T-helper 22 cell (primary cell): ENCODE results near the gene AKAP9.
"Not testable (repeated sequence)": the region's sequence is repeated elsewhere in the genome, so short reads cannot be mapped to it uniquely, and the experiment has no call there.

Experiments used
- DNase-seq: peaks from one replicate; pipeline ENCODE4 v3.0.0-alpha.2; 2020; ENCODE audit warnings: low read depth

AKAP9 gene

DNA sequence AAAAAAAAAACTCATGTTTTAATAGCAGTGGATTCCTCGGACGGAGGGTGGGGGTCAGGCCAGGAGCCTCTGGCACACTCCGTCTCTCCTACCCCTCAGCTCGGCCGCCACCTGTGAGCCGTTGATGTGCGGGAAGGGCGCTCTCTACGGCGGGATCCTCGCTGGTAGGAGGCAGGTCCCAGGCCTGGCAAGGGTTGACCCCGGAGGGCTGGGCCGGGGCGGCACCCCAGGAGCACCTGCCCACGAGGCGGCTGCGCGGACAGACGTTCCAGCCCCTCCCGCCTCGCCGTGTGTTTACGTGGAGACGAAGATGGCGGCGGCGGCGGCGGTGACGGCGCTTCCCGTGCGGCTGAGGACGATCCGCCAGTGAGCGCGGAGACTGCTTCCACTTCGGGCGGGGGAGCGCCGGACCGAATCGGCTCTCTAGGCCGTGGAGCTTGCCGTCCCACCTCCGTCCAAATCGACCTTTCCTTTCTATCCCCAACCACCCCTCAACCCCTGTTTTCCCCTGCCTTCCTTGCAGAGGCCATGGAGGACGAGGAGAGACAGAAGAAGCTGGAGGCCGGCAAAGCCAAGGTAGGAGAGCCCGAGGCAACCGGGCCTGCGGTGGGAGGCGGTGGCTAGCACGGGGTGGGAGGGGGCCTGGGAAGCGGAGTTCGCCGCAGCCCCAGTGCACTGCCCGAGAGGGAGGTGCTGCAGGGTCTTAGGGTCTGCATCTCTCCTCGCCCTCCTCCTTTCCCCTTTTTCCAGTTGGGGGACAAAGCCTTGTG, at the start of gene AKAP9:
TSS of gene AKAP9 (plus strand) at position 291 of the 770 bp plus-strand sequence. CDS start at position 529, 238 bp downstream.
- DNase-seq, result peak; percentile 81

DNA sequence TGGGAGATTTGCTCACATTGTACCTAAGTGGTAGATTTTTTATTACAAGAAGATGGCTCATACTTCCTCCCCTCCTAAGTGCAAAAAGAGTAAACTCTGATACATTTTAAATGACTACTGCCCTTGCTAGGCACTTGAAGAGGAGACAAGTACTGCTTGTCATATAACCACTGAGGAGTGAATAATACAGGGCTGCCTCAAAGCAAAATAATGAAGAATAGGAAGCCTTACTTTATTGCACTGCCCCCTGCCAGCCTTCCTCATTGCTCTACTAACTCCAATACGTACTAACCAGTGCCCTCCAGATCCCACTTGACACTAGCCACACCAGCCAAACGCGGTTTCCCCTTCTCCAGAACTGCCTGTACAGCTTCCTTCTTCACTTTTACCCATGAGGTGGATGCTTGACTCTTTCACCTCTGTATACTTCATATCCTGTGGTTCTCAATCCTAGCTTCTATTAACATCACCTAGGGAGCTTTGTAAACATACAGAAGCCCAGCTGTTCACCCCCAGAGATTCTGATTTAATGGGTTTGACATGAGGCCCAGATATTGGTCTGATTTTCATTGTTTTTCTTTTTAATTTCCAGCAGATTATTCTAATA, 48.5 kb upstream of the AKAP9 start:
- no peak for DNase-seq

DNA sequence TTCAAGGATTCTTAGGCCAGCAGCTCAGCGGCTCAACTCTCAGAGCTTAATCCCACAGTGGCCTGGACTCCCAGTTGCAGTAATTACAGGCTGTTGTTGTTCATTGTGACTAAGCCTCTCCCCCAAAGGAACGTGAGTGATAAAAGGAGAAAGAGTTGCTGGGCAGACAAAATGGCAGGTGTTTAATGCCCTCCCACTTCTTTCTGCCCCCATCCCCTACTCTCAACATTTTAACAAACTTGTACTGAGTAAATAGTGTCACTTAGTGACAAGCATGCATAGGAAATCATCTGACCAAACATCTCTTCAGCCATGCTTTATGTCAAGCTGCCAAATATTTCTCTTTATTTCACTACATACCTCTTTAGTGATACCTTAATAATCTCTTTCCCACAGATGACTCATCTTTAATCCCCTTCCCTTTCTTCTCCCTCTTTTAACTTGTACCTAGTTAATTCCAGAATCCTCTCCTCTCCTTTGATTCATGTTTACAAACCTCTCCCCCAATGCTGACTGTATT, 47.8 kb upstream of the AKAP9 start:
- no peak for DNase-seq

DNA sequence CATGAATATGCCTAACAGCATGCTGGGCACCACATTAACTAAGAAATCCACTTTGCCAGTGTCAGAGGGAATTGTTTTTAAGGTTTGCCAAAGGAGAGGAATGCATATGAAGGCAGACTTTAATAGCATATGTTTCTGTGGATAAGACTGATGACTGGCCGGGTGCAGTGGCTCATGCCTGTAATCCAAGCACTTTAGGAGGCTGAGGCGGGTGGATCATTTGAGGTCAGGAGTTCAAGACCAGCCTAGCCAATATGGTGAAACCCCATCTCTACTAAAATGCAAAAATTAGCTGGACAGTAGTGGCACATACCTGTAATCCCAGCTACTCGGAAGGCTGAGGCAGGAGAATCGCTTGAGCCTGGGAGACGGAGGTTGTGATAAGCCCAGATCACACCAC, 47.0 kb upstream of the AKAP9 start:
- DNase-seq, result not testable (repeated sequence)

DNA sequence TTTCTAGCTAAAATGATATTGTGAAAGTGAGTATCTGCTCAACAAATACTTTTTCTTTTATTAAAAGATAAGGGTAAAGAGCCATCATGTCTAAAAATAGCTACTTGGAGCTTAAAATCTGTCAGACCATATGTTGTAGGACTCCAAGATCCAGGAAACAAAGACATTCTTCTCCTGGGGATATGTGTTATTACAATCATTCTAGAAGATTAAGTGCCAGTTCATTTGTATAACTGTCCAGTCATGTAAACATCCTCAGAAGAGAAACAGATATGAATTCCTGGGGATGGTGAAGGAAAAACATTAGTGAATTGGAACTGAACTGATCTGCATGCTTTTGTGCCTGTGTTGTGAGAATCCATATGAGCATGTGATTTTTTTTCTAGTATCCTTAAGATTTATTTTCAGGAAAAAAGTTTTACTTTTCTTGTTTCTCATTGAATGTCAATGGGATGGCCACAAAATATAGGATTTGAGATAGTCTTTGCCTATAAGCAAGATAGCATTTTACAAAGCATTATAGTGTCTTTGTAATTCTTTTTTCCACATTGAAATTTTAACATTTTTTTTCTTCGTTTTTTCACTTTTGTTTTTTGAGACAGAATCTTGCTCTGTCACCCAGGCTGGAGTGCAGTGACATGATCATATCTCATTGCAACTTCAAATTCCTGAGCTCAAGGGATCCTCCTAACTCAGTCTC, 45.7 kb upstream of the AKAP9 start:
- no peak for DNase-seq

DNA sequence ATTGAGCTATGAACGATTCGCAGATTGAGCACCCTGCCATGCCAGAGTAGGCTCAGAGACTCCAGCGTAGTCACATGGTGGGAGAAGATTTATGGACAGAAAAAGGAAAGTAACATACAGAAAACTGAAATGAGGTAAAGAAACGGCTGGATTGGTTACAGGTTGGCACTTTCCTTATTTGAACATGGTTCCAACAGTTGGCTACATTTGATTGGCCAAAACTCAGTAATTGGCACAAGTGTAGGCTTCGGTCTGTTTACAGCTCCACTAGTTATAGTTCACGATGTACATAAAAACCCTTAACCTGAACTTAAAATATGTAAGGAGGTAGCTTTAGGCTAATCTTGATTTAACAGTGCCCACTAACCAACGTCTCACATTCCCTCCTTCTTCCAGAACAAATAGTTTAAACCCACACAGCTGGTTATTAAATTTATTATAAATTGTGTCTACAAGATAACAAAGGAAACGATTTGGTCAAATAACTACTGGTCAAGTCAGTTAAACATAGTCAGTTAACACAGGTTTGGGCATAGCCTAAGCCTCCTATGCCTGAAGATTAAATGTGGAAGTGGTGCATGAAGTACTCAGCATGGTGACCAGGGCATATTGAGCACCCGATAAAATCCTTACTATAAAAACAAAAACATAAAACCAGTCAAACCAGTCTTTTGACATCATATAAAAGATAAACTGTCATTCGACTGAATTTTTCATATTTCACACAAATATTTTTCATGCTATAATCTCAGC, 42.2 kb upstream of the AKAP9 start:
- no peak for DNase-seq

DNA sequence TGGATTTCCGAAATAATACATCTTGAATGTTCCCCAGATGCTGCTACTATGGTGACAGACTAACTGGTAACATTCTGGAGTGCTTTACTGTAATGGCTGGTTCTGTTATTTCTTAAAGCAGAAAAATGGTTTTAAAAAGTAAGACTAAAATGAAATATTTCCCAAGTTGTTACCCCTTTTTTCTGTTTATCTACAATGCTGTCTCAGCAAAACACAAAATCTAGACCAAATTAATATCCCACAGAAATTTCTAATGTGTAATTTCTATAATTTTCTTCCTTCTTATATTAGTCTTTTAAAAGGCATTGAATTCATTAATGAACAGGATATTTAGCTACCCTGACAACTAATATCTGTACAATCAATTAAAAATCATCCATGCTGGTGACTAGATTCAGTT, 41.1 kb upstream of the AKAP9 start:
- DNase-seq, result no peak

DNA sequence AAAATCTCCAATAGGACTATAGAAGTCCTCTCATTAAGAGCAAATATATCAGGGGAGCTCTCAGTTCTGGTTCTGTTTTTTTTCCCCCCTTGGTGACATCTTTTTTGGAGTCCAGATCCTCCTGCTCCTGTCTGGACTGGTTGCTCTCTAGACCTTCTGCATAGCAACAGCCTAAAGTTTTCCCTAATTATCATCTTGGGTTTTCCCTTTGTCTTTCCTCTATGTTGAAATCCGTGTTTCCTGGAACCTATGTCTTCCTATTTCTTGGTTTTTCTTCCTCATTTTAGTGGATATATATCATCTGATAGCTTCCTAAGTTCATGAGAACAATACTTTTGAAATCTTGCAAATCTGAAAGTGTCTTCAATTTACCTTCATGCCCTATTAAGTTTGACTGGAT, 30.5 kb upstream of the AKAP9 start:
- no peak for DNase-seq

DNA sequence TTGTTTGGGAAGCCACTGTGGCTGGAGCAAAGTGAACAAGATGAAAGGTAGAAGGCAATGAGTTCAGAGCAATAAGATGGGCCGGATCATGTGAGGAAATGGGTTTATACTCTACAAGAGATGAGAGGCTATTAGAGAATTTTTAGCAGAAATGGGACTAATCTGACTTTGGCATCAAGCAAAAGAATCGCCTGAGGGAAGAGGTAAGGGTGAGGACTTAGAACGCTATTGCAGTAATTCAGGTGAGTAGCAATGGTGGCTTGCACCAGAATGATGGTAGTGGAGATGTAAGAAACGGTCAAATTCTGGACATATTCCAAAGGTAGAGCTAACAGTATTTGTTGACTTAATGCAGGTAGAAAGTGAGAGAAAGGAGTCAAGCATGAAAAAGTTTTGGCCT, 29.5 kb upstream of the AKAP9 start:
- no peak for DNase-seq

DNA sequence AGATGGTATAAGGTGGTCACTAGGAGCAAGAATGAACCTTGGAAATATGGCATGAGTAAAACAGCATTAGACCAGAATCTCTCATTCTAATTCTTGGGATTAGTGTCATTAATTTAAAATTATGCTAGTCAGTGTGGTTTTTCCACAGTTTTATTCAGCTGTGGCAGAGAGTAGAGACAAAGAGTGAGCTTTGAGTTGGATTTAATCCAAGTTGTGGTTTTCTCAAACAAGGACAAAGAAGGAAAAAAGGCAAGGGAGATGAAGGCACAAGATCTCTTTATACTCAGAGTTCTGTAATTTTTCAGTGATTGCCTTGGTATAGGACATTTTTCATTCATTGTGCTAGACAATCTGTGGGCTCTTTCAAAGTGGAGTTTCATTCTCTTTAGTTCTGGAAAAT, 28.2 kb upstream of the AKAP9 start:
- DNase-seq, result no peak

DNA sequence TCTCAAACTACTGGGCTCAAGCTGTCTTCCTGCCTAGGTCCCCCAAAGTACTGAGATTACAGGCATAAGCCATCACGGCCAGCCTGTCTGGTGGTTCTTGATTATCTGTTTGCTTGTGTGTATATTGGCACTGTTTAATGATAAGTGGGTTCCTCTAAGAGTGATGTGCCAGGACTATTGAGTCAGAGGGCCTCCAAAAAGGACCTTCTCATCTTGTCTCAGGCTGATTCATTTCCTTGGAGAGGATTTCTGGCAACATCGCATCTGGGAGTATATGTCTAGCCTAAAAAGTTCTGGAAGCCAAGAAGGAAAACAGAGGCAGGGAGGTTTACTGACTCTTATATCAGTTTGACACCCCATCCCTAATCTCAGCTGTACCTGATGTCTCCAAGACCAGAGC, 27.1 kb upstream of the AKAP9 start:
- DNase-seq, result no peak

DNA sequence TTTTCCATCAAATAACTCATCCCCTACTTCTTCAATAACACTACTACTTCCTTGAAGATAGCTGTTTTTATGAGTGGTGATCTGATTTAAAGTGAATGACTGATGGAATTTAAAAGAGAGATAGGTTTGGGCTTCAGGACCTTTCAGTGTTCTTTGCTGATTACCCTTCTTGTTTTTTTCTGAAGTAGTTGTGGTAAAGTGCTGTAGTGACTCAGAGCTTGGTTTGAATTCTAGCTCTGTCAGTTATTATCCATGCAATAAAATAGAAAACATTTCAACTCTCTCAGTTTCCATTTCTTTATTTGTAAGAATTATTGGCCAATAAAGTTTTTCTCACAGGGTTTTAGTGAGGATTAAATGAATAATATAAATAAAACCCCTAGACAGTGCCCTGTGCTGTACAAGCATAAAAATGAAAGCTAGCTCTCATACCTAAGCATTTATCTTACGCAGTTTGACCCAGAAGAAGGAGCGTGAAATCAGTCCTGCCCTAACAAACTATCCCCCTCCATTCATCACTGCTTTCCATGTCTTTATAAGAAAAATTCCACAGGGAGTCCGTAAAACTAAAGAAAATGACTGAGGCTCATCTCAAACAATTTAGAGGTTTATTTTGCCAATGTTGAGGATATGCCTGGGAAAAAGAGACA, 25.1 kb upstream of the AKAP9 start:
- DNase-seq, result no peak

DNA sequence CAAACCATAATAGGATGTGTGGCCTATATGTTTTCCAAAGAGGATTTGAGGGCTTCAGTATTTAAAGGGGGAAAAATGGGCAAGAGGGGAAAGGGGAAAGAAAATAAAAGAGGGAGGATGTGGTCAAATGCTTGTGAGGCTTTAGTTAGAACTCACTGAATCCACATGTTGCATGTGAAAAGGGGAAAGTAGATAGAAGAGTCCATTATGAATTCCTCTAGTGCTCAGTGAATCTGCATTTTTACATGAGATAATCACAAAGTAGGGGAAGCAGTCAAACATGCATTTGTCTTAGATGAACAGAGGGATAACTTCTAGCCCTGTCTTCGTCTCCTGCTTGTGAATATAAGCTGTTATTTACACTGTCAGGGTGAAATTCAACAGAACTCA, 24.6 kb upstream of the AKAP9 start:
- DNase-seq, result no peak

DNA sequence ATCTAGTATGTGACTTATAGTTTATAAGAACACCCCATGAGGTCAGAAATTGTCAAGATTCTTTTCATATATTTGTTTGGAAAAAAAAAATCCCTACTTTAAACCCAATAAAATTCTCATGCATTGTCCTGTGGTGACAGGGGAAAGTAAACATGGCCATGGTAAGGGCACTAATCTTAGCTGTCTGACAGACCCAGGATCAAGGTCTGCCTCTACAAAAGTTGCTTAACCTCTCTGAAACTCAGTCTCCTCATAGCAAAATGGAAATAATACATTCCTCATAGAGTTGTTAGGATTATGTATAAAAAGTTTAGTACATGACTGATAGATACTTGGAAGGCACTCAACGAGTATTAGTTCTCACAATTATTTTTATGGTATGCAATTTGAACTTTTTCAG, 22.3 kb upstream of the AKAP9 start:
- no peak for DNase-seq

DNA sequence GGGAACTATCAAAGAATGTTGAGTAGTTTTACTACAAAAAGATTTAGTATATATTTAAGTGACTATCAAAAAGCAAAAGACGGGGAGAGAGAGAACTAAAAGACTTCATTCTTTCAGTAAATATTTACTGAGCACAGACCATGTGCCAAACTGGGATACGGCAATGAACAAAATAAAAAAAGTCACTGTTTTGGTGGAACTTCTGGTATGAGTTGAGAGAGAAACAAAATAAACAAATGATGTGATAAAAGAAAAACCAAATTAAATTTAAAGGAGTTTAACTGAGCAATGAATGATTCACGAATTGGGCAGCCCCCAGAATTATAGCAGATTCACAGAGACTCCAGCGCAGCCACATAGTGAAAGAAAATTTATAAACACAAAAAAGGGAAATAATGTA, 17.8 kb upstream of the AKAP9 start:
- no peak for DNase-seq

DNA sequence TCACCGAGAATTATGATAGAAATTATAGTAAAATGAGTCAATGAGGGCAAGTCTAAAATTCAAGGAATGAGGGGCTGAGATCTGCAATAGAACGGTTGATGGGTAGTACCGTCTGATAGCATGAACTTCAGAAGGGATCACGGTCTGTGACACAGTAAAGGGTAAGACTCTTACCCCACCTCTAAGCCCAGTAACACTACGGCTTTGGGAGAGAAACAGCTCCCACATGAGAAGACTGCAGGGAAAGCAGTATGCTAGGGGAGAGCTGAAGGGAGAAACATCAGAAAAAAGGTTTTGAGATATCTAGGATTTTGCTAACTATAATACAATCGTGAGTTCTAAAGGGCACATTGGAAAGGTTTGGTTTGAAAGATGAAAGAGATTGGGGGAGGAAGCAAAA, 12.8 kb upstream of the AKAP9 start:
- no peak for DNase-seq

DNA sequence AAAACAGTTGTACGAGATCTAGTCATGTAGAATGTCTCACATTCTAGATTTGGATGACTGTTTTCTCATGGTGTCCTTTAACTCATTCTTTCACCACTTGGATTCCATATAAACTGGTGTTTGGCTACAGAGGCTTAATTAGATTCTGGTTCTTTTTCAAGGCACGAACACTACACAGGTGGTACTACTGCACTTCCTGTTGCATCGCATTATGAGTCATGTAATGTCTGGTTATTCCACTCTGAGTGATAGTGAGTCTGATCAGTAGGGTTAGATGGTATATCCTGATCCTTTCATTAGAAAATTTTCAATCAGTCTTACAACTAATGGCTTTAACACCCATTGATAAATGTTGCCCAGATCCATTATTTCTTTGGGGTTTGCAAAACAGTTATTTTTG, 11.2 kb upstream of the AKAP9 start:
- no peak for DNase-seq

DNA sequence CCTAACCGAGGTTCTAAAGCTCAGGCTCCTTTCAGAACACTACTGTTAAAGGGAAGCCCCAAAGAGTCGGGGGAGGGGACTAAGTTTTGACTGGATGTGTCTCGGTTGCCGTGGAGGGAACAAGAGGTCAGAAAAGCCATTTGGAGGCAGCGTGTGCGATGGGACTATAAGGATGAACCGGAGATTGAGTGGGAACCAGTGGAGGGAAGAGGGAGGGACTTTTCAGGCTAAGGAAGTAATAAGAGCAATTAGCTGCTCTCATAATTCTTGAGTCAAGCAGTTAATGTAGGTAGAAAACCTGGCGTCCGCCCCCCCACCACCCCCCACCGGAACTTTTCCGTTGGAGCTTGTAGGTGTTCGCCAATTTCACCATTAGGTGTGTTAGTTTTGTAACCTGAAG, 491 bp upstream of the AKAP9 start:
- no peak for DNase-seq

DNA sequence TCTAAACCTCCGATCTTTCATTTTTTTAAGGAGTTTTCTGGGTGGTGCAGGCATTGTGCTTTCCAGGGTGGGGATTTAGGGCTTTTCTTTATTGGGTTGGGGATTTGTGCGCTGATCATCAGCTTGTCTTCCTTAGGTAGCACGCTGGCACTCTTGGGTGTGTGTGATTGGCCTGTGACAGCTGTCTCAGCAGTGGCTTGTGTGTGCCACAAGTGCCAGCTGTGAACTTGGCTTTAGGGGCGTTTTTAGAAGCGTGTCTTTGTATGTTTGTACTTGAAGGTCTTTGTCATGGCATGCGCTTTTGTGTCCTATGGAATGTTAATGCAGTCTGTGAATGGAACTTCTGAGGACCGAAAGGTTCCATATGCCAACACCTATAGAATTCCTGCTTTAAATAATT, 788 bp downstream of the AKAP9 start:
- no peak for DNase-seq

DNA sequence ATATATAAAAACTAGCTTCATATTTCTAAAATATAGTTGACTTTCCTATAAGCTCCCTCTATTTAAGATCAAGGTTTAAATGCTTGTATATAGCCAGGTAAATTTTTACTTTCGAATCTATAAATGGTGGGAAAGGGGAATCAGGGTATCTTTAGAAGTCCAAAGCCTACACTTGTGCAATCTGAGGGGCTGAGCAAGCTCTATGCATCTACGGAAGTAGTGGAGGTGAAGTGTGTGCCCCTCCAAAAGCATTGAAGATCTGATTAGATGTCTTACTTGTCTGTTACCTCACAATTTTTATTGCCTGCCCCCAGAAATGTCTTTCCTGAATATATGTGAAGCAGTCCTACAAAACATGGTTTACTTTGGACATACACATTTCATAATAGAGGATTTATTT, 1.6 kb downstream of the AKAP9 start:
- DNase-seq, result no peak

DNA sequence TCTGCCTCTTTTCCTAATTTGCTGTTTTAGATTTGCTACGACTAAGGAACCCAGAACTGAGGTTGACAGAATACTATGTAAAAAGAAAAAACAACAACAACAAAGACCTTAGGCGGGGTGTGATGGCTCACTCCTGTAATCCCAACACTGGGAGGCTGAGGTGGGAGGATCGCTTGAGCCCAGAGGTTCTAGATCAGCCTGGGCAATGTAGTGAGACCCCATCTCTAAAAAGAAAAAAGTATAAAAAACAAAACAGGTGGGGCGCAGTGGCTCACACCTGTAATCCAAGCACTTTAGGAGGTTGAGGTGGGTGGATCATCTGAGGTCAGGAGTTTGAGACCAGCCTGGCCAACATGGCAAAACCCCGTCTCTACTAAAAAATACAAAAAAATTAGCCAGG, 4.3 kb downstream of the AKAP9 start:
- not testable (repeated sequence) for DNase-seq

DNA sequence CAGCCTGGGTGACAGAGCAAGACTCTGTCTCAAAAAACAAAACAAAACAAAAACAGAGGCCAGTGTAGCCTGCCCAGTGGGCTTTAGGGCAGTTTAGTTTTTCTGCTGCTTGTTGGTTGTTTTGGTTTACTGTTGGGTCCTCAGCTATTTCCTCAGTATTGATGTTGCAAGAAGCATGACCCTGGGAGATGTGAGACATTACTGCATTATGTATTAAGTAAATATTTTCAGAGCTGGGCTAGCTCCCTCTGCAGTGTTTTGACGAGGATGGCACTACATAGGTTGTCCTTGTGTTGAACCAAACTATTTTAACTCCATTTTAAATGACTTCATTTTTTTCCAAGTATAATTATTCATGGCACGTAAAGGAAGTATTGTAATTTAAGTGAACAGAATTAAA, 4.8 kb downstream of the AKAP9 start:
- no peak for DNase-seq
